MM.1S (cell line): ENCODE measurements around the gene BRINP2.

ENCODE experiments used
- DNase-seq: peaks from one replicate; pipeline ENCODE4 v3.0.0-alpha.2; 2015
- H2AFZ ChIP-seq: fragments of 300-600 bp; sonication (generic); 2 replicates; pipeline ENCODE4 v1.6.0; 2016; ENCODE audit warnings: antibody characterized with exemption, low read length
- H3F3A ChIP-seq: fragments of 300-600 bp; sonication (generic); 2 replicates; pipeline ENCODE4 v1.6.1; 2016; ENCODE audit warnings: mild to moderate bottlenecking, antibody characterized with exemption, low read length, moderate library complexity, mixed read lengths; ENCODE audit not compliant: insufficient read depth
- H3K27ac ChIP-seq: fragments of 300-600 bp; sonication (generic); 2 replicates; pipeline ENCODE4 v1.5.1; 2016; ENCODE audit warnings: mild to moderate bottlenecking, low read length
- H3K27me3 ChIP-seq: fragments of 300-600 bp; sonication (generic); replicated peaks from 2 replicates; pipeline ENCODE4 v1.6.0; 2016; ENCODE audit warnings: low read length; ENCODE audit not compliant: insufficient read depth
- H3K36me3 ChIP-seq: fragments of 300-600 bp; sonication (generic); replicated peaks from 2 replicates; pipeline ENCODE4 v1.6.1; 2016; ENCODE audit warnings: mild to moderate bottlenecking, low read length, mixed read lengths; ENCODE audit not compliant: insufficient read depth
- H3K4me1 ChIP-seq: fragments of 300-600 bp; sonication (generic); 2 replicates; pipeline ENCODE4 v1.6.1; 2016; ENCODE audit warnings: low read length, mixed read lengths
- H3K4me2 ChIP-seq: fragments of 300-600 bp; sonication (generic); 2 replicates; pipeline ENCODE4 v1.6.0; 2016; ENCODE audit warnings: low read depth, low read length
- H3K4me3 ChIP-seq: fragments of 300-600 bp; sonication (generic); 2 replicates; pipeline ENCODE4 v1.5.1; 2016; ENCODE audit warnings: low read length, mixed read lengths
- H3K79me2 ChIP-seq: fragments of 300-600 bp; sonication (generic); 2 replicates; pipeline ENCODE4 v1.6.1; 2016; ENCODE audit warnings: mixed run types, low read length, mixed read lengths
- H3K9ac ChIP-seq: fragments of 300-600 bp; sonication (generic); 2 replicates; pipeline ENCODE4 v1.6.1; 2016; ENCODE audit warnings: low read length, mixed read lengths
- H3K9me2 ChIP-seq: fragments of 300-600 bp; sonication (generic); replicated peaks from 2 replicates; pipeline ENCODE4 v1.6.1; 2016; ENCODE audit warnings: mild to moderate bottlenecking, low read length, mixed read lengths; ENCODE audit not compliant: insufficient read depth
- H3K9me3 ChIP-seq: fragments of 300-600 bp; sonication (generic); replicated peaks from 2 replicates; pipeline ENCODE4 v1.6.1; 2016; ENCODE audit warnings: mild to moderate bottlenecking, low read length, mixed read lengths; ENCODE audit not compliant: insufficient read depth
- H4K20me1 ChIP-seq: fragments of 300-600 bp; sonication (generic); 2 replicates; pipeline ENCODE4 v1.6.1; 2016; ENCODE audit warnings: mild to moderate bottlenecking, low read length, moderate library complexity, mixed read lengths; ENCODE audit not compliant: insufficient read depth
- EZH2 ChIP-seq: fragments of 300-600 bp; sonication (generic); optimal IDR thresholded peaks from 2 replicates; pipeline ENCODE3; 2017; ENCODE audit warnings: low read depth, mild to moderate bottlenecking, antibody characterized with exemption, low read length, mixed read lengths
- EZH2phosphoT487 ChIP-seq: fragments of 300-600 bp; sonication (generic); IDR thresholded peaks from 2 replicates; pipeline ENCODE4 v1.6.1; 2018; ENCODE audit warnings: antibody characterized with exemption, low read length
- TF ChIP-seq, protein P1 (sequence below): fragments of 300-600 bp; sonication (generic); IDR thresholded peaks from 2 replicates; pipeline ENCODE4 v1.5.1; 2016; ENCODE audit warnings: antibody characterized with exemption, low read length, mixed read lengths

BRINP2 gene

DNA sequence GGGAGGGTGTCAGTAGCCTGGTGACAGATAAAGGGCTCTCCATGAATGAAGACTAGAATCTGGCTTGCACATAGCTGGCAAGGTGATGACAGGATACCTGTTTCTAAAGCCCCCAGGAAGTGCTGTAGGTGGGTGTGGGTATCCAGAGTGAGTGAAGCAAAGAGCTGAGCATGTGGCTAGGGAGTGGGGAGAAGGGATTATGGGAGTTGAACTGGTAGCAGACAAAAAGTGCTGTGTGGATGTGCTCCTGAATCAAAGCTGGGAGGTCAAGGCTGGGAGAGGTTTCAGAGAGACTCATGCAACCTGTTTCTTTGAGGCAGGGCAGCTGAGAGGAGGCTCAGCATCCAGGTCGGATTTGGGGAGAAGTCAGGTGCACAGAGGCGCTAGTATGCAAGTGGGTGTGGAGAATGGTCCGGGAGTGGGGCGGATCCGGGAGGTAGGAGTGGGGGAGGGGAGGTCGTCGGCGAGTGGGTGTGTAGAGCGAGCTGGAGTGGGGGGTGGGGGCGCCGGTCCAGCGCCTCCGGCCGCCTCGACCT, 6.8 kb upstream of the BRINP2 start:
- Histone ChIP-seq H3K4me3 (no peak overlapping the region), H3K9me3 (no peaks in the 10 kb centered on the region), H3K4me1 (no peaks in the 10 kb centered on the region), H3K9ac (no peak overlapping the region), H3K27ac (no peak overlapping the region), H3K4me2 (no peak overlapping the region), H3F3A (no peaks in the 10 kb centered on the region), H3K36me3 (no peaks in the 10 kb centered on the region), H2AFZ (no peak overlapping the region), H3K9me2 (no peaks in the 10 kb centered on the region), H3K27me3 (no peaks in the 10 kb centered on the region), H4K20me1 (no peaks in the 10 kb centered on the region), H3K79me2 (no peaks in the 10 kb centered on the region)
- no peak for TF ChIP-seq EZH2
- no peak for TF ChIP-seq EZH2phosphoT487
- DNase-seq: no peak

DNA sequence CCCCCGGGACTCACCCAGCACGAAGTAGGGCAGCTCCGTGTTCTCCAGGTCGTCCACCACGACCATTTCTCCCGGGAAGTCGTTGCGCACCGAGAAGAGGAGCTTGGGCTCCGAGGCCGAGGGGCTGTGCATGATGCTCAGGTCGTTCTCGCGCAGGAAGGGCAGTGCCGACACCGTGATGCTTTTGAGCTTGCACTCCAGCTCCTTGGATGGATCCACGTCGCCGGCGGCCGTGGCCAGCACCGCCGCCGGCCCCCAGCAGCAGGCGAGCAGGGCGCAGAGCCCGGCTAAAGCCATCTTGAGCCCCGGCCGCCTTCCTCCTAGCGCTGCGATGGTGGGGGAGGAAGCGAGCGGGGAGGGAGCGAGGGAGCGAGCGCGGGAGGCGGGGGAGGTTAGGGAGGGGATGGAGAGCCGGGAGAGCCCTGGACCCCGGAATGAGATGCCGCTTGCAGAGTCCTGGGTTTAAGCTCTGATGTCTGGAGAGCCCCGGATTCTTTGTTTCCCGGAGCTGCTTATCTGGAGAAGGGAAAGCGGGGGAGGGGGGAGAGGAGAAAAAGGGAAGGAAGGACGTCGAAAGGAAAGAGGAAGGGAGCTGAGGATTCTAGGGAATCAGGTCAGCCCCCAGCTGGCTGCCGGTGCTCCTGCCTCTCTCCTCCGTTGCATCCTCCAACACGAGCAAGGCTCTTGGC, 6.2 kb upstream of the BRINP2 start, which contains the start of gene ASTN1:
Gene ASTN1 (minus strand): TSS at position 333 of the 689 bp plus-strand sequence. CDS start 36 bp downstream, at position 297.
- DNase-seq: no peak
- no peaks in the 10 kb centered on the region for H3K9me3 ChIP-seq
- H3K4me2 ChIP-seq: no peak within 1 kb of the TSS
- H3K9me2 ChIP-seq: no peaks in the 10 kb centered on the region
- H3K27me3 ChIP-seq: no peaks in the 10 kb centered on the region
- H2AFZ ChIP-seq: no peak within 1 kb of the TSS
- TF ChIP-seq, protein P1, sequence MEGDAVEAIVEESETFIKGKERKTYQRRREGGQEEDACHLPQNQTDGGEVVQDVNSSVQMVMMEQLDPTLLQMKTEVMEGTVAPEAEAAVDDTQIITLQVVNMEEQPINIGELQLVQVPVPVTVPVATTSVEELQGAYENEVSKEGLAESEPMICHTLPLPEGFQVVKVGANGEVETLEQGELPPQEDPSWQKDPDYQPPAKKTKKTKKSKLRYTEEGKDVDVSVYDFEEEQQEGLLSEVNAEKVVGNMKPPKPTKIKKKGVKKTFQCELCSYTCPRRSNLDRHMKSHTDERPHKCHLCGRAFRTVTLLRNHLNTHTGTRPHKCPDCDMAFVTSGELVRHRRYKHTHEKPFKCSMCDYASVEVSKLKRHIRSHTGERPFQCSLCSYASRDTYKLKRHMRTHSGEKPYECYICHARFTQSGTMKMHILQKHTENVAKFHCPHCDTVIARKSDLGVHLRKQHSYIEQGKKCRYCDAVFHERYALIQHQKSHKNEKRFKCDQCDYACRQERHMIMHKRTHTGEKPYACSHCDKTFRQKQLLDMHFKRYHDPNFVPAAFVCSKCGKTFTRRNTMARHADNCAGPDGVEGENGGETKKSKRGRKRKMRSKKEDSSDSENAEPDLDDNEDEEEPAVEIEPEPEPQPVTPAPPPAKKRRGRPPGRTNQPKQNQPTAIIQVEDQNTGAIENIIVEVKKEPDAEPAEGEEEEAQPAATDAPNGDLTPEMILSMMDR: no peak
- TF ChIP-seq EZH2phosphoT487 (no peak), EZH2 (no peak)
- H3K36me3 ChIP-seq: no peaks in the 10 kb centered on the region
- H3K27ac ChIP-seq: no peak within 1 kb of the TSS
- H3K79me2 ChIP-seq: no peaks in the 10 kb centered on the region
- no peaks in the 10 kb centered on the region for H3K4me1 ChIP-seq
- no peaks in the 10 kb centered on the region for H3F3A ChIP-seq
- H3K9ac ChIP-seq: no peak within 1 kb of the TSS
- no peak within 1 kb of the TSS for H3K4me3 ChIP-seq
- no peaks in the 10 kb centered on the region for H4K20me1 ChIP-seq

DNA sequence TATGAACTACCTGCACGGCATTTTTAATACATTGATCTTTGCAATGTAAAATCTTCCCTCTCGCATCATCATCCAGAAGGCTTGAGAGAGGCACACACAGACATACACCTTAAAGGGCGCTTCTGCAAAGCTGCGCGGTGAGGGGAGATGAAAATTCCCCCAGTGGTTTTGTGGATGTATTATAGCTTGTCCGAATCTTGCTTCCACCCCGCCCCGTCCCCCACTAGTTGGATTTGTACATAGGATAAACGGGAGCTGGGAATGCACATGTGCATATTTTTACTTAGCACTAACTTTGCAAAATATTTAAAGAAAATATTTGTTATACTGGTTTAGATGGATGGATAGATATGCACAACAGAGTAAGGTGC, 5.7 kb upstream of the BRINP2 start:
- no peaks in the 10 kb centered on the region for H4K20me1 ChIP-seq
- H3K9ac ChIP-seq: no peak overlapping the region
- no peak overlapping the region for H3K4me2 ChIP-seq
- DNase-seq: no peak
- H3K9me2 ChIP-seq: no peaks in the 10 kb centered on the region
- no peaks in the 10 kb centered on the region for H3K9me3 ChIP-seq
- no peak overlapping the region for H3K4me3 ChIP-seq
- no peaks in the 10 kb centered on the region for H3K36me3 ChIP-seq
- no peak overlapping the region for H2AFZ ChIP-seq
- H3F3A ChIP-seq: no peaks in the 10 kb centered on the region
- no peaks in the 10 kb centered on the region for H3K79me2 ChIP-seq
- no peak for TF ChIP-seq EZH2phosphoT487
- no peak for TF ChIP-seq EZH2
- no peak overlapping the region for H3K27ac ChIP-seq
- no peaks in the 10 kb centered on the region for H3K27me3 ChIP-seq
- H3K4me1 ChIP-seq: no peaks in the 10 kb centered on the region

DNA sequence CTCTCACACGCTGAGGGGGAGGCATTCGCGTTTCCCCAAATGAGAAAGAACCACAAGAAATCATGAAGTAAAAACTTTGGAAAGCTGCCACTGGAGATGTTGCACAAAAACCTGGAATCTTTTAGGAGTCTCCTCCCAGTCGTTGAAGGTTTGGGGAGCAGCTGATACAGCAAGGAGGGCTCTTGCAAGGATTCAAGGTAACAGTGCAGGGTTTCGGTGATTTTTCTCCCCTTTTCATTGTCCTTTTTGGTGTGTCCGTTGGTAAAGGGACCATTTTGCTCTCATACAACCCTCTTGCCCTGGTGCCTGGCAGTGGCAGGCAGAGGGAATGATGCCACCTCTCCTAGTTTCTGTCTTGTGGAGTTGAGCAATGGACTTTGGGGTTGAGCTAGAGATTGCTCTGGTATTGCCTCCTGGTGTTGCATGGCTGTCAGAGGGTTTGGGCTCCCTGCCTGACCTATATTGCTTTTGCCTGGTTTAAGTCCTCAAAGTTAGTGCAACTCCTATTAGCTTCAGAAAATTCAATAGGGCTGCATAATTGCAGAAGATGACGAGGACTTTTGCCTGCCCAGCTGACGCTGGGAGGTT, 872 bp downstream of the BRINP2 start:
- H3K27ac ChIP-seq: no peak overlapping the region
- H2AFZ ChIP-seq: peak overlapping the region; percentile 74
- no peaks in the 10 kb centered on the region for H3K9me3 ChIP-seq
- DNase-seq: no peak
- H3K9me2 ChIP-seq: no peaks in the 10 kb centered on the region
- no peak overlapping the region; the same call in 1 of the 2 replicates for H3K9ac ChIP-seq
- H3K36me3 ChIP-seq: no peaks in the 10 kb centered on the region
- H3K4me2 ChIP-seq: peak overlapping the region; percentile 88
- TF ChIP-seq EZH2phosphoT487 (no peak), EZH2 (no peak)
- TF ChIP-seq, protein P1: no peak
- no peaks in the 10 kb centered on the region for H3K4me1 ChIP-seq
- no peaks in the 10 kb centered on the region for H3K27me3 ChIP-seq
- no peaks in the 10 kb centered on the region for H4K20me1 ChIP-seq
- no peaks in the 10 kb centered on the region for H3F3A ChIP-seq
- H3K4me3 ChIP-seq: peak overlapping the region; percentile 70
- no peaks in the 10 kb centered on the region for H3K79me2 ChIP-seq
